Stomach smooth muscle (tissue), 2 donors: Measurements from ENCODE around the gene CHST6.
"Not testable (repeated sequence)": the region's sequence is repeated elsewhere in the genome, so short reads cannot be mapped to it uniquely, and the experiment has no call there.

ENCODE experiments used
- H3K27ac ChIP-seq: one replicate; pipeline ENCODE4 v1.7.0; 2013; ENCODE audit warnings: mild to moderate bottlenecking, low read length, inconsistent platforms
- H3K27me3 ChIP-seq, 2 donors: one replicate each; pipeline ENCODE4 v1.7.0; 2013; ENCODE audit warnings: low read length in 2 of 2; ENCODE audit not compliant: insufficient read depth in 2 of 2, control insufficient read depth in 1 of 2
- H3K36me3 ChIP-seq, 2 donors: one replicate each; pipeline ENCODE4 v1.7.0; 2013; ENCODE audit warnings: low read length in 2 of 2; ENCODE audit not compliant: control insufficient read depth in 2 of 2, insufficient read depth in 2 of 2
- H3K4me1 ChIP-seq: one replicate; pipeline ENCODE4 v1.7.0; 2013; ENCODE audit warnings: low read length; ENCODE audit not compliant: control insufficient read depth, insufficient read depth
- H3K4me3 ChIP-seq, 2 donors: one replicate each; pipeline ENCODE4 v1.7.0; 2013; ENCODE audit warnings: low read length in 2 of 2
- H3K9ac ChIP-seq, 2 donors: one replicate each; pipeline ENCODE4 v1.7.0; 2013; ENCODE audit warnings: low read length in 2 of 2, mild to moderate bottlenecking in 1 of 2
- H3K9me3 ChIP-seq, 2 donors: one replicate each; pipeline ENCODE4 v1.7.0; 2013; ENCODE audit warnings: low read length in 2 of 2; ENCODE audit not compliant: control insufficient read depth in 2 of 2
- donor health status: healthy.
- donor health status: Pancreatic carcinoma.

CHST6 gene

DNA sequence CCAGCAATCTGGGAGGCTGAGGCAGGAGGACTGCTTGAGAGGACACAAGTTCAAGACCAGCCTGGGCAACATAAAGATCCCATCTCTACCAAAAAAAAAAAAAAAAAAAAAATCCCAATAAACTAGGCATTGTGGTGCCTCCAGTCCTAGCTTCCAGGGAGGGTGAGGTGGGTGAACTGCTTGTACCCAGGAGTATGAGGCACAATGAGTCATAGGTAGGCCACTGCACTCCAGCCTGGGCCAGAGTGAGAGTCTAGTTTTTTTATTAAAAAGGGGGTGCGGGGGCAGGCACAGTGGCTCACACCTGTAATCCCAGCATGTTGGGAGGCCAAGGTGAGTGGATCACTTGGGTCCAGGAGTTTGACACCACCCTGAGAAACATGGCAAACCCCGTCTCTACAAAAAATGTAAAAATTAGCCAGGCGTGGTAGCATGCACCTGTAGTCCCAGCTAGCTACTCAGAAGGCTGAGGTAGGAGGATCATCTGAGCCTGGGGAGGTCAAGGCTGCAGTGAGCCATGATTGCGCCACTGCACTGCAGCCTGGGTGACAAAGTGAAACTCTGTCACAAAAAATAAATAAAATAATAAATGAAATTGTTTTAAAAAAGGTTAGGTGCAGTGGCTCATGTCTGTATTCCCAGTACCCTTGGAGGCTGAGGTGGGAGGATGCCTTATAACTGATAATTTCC is 7.8 kb upstream of the CHST6 start:
- H3K36me3 ChIP-seq, result no peaks in the 10 kb centered on the region
- no peak overlapping the region for H3K9ac ChIP-seq
- H3K9me3 ChIP-seq, result no peaks in the 10 kb centered on the region
- H3K4me1 ChIP-seq, result peaks cover 16% of the 10 kb centered on the region
- no peaks in the 10 kb centered on the region for H3K27me3 ChIP-seq
- H3K4me3 ChIP-seq, result no peak overlapping the region
- no peak overlapping the region for H3K27ac ChIP-seq

DNA sequence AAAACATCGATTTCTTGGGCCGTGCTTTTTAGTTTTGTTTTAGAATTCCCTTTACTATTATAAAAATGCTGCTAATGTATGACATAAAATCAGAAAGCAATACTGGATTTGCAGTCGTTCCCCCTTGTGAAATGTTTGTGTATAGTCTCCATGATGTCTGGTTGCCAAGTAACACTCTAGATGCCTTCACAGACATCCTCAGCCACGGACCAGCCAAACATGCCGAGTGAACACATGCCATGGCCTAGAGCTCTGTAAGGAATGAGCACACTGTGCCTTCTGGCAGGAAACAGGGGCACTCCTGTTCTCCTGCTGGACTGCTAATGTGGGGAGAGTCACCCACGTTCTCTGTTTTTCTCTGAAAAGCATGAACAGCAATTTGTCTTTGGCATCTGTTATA is 6.6 kb upstream of the CHST6 start:
- peaks cover 19% of the 10 kb centered on the region for H3K4me1 ChIP-seq
- peak overlapping the region; percentile 24 for H3K27ac ChIP-seq
- H3K4me3 ChIP-seq, H3K36me3 ChIP-seq, H3K9ac ChIP-seq, H3K27me3 ChIP-seq, H3K9me3 ChIP-seq: not testable (repeated sequence)

DNA sequence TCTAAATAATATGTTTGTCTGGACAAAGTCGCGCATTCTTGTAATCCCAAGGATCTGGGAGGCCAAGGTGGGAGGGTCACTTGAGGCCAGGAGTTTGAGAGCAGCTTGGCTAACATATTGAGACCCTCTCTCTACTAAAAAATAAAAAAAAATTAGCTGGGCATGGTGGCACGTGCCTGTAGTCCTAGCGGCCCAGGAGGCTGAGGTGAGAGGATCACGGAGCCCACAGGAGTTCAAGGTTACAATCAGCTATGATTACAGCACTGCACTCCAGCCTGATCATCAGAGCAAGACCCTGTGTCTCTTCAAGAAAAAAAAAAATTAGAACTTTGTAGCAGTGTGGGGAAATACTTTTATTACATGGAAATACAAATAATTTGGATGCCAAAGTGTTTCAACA is 6.1 kb upstream of the CHST6 start:
- Histone ChIP-seq H3K9ac (no peak overlapping the region), H3K9me3 (no peaks in the 10 kb centered on the region), H3K4me1 (peaks cover 19% of the 10 kb centered on the region), H3K4me3 (no peak overlapping the region), H3K27ac (peak overlapping the region; percentile 24), H3K27me3 (no peaks in the 10 kb centered on the region), H3K36me3 (no peaks in the 10 kb centered on the region)

DNA sequence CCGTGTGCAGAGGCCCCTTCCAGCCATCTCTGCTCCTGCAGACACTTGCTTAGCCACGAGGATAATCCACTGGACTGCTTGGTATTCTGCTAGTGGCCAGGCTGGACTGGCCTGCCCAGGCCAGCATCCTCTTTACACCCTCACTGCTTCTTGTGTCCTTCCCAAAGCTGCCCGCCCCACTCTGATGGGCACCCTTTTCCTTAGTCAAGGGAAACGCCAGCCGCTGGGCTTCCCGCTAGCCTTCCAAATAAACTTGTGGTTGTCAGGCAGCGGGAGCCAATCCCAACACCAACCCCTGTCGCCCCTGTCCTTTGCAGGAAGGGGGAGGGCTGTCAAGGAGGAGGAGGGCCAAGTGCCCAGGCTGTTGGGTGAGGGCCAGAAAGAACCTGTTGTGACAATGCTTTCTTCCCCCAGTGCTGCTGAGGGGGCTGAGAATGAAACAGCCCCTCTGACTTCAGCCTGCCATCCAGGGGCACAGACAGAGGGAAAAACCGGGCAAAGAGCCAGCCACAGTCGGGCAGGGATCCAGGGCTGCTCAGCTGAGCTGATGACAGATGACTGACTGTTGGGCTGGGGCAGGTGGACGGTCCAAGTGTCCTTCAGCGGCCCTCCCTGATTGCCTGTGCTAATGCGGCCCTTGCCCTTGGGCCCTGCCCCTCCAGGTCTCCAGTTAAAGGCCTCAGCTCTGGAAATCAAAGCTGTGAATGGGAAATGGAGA is 3.5 kb upstream of the CHST6 start:
- H3K4me3 ChIP-seq, H3K36me3 ChIP-seq, H3K27me3 ChIP-seq, H3K9ac ChIP-seq, H3K9me3 ChIP-seq: not testable (repeated sequence)
- Histone ChIP-seq H3K27ac (peak overlapping the region; percentile 37), H3K4me1 (peaks cover 29% of the 10 kb centered on the region)

DNA sequence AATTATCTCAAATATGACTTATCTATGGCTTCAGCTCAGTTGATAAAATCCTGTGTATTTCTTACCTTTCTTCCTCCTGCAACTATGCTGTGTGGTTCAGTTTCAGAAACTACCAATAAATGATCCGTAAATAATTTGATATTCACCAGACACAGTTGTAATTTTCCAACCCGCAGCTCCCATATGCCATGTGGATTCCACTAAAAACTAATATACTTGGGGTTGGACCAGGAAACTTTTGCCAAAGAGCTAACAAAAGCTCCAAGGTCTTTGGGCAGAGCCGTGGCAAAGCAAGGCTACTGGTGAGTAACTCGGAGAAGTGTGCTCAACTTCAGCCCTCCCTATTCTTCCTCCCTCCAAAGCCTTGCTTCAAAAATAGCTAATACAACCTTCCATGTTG is 2.3 kb upstream of the CHST6 start:
- Histone ChIP-seq H3K9me3 (no peaks in the 10 kb centered on the region), H3K4me1 (peaks cover 29% of the 10 kb centered on the region), H3K36me3 (no peaks in the 10 kb centered on the region), H3K27ac (no peak overlapping the region), H3K9ac (no peak overlapping the region), H3K4me3 (no peak overlapping the region), H3K27me3 (no peaks in the 10 kb centered on the region)

DNA sequence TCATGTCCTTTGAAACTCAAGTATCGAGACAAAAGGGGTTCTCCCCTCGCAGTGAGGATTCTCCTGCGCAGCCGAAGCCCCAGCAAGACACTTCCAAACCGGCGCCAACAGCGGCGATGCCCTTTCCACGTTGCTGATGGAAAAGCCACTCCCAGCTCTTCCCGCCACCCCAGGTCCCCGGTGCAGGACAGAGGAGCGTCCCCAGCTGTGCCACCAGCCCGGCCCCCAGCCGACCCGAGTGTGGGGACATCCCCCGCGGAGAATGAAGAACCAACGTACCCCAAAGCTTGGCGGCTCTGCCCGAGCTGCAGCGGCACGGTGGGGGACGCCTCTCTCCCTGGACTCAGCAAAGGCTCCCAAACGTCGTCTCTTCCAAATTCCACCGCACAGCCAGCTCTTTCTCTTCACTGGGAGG is 573 bp downstream of the CHST6 start:
- no peak overlapping the region for H3K27ac ChIP-seq
- peak overlapping the region; percentile 69 to 75 for H3K4me3 ChIP-seq

DNA sequence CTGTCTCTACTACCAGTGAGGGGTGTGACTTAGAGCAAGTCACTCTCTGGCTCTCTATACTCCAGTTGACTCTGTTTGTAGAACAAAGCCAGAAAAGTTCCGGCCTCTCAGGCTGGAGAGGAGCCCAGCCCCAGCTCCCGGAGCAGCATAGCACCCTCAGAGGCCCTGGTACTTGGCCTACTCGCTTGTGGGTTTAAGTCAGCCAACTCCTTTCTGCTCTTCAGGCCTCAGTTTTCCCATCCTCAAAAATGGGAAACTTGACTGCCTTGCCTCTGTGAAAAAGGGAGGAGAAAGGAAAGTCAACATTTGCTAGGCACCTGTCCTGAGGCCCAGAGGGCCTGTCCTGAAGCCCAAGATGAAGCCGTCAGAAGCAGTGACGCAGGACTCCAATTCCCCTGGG is 1.1 kb downstream of the CHST6 start:
- no peaks in the 10 kb centered on the region for H3K27me3 ChIP-seq
- peak overlapping the region in 1 of 2 donors; percentile 13 for H3K9ac ChIP-seq
- no peaks in the 10 kb centered on the region for H3K9me3 ChIP-seq
- H3K4me1 ChIP-seq, result peaks cover 18% of the 10 kb centered on the region
- no peak overlapping the region for H3K27ac ChIP-seq
- no peaks in the 10 kb centered on the region for H3K36me3 ChIP-seq
- H3K4me3 ChIP-seq, result peak overlapping the region; percentile 69 to 75

More for the DNA sequence above, 573 bp downstream of the CHST6 start:
- Histone ChIP-seq H3K36me3 (no peaks in the 10 kb centered on the region), H3K4me1 (peaks cover 18% of the 10 kb centered on the region), H3K9ac (peak overlapping the region; percentile 38 to 42), H3K9me3 (no peaks in the 10 kb centered on the region), H3K27me3 (no peaks in the 10 kb centered on the region)

DNA sequence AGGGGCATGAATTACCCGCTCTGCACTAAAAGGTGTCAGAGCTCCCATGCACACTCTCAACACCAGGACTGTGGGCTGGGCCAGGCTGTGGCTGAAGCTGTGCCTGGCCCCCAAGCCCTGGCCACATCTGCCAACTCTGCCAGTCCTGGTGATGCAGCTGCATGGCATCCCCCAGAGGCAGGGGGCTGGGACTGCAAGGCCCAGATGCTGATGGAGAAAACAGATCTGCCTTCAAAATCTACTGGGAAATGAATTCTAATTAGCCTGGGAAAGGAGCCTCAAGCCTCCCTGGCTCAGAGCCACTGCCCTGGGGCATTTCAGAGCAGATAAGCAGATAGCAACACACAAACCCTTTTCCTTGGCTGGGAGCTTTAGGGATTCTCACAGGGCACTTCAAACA is 3.4 kb downstream of the CHST6 start:
- Histone ChIP-seq H3K4me3 (no peak overlapping the region), H3K27me3 (no peaks in the 10 kb centered on the region), H3K9ac (no peak overlapping the region), H3K9me3 (no peaks in the 10 kb centered on the region), H3K27ac (no peak overlapping the region), H3K4me1 (peaks cover 10% of the 10 kb centered on the region), H3K36me3 (no peaks in the 10 kb centered on the region)

DNA sequence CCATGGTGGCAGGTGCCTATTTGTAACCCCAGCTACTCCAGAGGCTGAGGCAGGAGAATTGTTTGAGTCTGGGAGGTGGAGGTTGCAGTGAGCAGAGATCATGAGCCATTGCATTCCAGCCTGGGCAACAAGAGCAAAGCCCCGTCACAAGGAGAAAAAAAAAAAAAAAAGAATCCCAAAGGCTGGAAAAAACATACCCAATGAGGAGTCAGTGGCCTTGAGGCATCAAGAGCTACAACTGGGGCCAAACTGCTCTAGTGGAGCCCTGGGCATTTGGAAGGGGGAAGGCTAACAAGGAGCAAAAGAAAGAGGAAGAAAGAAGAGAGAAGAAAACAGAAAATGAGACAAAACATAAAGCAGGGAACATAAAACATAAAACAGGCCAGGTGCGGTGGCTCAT is 6.9 kb downstream of the CHST6 start:
- no peak overlapping the region for H3K4me3 ChIP-seq
- H3K27ac ChIP-seq, result no peak overlapping the region
- H3K4me1 ChIP-seq, result no peaks in the 10 kb centered on the region
- peaks cover 0 to 2% of the 10 kb centered on the region in 2 donors for H3K27me3 ChIP-seq
- H3K9me3 ChIP-seq, result no peaks in the 10 kb centered on the region
- H3K9ac ChIP-seq, result no peak overlapping the region
- no peaks in the 10 kb centered on the region for H3K36me3 ChIP-seq

DNA sequence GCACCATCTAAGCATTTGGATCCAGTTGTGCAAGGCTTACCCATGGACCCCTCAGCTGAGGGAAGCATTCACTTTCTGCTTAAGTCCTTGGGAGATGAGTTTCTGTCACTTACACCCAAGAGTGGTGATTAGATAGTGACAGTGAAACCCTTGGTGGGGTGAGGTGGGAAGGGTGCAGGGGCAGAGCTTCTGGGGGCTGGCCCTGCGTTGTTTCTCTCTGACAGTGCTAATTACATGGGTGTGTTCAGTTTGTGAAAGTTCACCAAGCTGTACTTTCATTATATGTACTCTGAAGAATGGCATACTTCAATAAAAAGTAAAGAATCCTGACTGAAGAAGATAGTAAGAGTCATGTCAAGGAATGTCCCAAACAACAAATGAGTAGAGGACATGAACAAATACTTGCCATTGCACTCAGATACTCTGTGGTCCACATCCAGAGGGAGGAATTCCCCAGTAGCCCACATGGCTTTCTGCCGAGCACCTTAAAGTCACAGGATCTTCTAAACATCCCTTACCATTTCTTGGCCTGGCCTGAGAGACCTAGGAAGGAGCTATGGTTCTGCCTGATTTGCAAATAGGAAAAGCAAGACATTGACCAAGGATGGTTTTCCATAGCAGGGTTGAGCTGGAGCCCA is 8.4 kb downstream of the CHST6 start:
- no peaks in the 10 kb centered on the region for H3K36me3 ChIP-seq

More for the DNA sequence above, 8.4 kb downstream of the CHST6 start:
- H3K27ac ChIP-seq, result no peak overlapping the region
- no peaks in the 10 kb centered on the region for H3K9me3 ChIP-seq
- H3K4me1 ChIP-seq, result no peaks in the 10 kb centered on the region
- no peak overlapping the region for H3K9ac ChIP-seq
- H3K4me3 ChIP-seq, result no peak overlapping the region
- peaks cover 0 to 2% of the 10 kb centered on the region in 2 donors for H3K27me3 ChIP-seq
